Measurements from ENCODE around the gene DDN.

The DDN gene

DNA sequence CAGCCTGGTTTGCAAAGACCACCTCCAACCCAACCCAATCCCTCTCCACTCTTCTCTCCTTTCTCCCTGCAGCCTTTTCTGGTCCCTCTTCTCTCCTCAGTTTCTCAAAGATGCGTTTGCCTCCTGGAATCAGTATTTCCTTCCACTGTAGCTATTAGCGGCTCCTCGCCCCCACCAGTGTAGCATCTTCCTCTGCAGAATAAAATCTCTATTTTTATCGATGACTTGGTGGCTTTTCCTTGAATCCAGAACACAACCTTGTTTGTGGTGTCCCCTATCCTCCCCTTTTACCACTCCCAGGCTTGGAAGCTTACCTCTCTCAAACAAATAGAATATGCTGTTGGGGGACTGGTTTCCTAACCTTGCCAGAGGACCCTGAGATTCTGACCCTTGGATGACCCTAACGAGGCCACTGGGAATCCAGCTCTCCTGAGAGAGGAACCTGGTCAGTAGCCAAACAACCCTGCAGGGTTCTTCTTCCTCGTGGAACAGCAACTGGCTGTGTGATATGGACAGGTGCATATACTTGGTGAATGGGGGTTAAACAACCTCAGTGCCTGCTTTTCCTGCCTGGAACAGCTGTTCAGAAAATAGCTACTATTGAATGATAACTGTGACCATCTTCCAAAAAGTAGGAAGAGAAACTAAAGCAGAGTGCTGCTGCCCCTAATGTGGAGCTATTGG, 16.6 kb downstream of the DDN start:
- Histone ChIP-seq H3K27ac (no peak overlapping the region), H3K4me3 (no peak overlapping the region)
- TF ChIP-seq, protein P1, sequence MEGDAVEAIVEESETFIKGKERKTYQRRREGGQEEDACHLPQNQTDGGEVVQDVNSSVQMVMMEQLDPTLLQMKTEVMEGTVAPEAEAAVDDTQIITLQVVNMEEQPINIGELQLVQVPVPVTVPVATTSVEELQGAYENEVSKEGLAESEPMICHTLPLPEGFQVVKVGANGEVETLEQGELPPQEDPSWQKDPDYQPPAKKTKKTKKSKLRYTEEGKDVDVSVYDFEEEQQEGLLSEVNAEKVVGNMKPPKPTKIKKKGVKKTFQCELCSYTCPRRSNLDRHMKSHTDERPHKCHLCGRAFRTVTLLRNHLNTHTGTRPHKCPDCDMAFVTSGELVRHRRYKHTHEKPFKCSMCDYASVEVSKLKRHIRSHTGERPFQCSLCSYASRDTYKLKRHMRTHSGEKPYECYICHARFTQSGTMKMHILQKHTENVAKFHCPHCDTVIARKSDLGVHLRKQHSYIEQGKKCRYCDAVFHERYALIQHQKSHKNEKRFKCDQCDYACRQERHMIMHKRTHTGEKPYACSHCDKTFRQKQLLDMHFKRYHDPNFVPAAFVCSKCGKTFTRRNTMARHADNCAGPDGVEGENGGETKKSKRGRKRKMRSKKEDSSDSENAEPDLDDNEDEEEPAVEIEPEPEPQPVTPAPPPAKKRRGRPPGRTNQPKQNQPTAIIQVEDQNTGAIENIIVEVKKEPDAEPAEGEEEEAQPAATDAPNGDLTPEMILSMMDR (IDR thresholded peaks at IDR 0.05): no peak
- no peak for DNase-seq (ENCODE audit: low spot score)

DNA sequence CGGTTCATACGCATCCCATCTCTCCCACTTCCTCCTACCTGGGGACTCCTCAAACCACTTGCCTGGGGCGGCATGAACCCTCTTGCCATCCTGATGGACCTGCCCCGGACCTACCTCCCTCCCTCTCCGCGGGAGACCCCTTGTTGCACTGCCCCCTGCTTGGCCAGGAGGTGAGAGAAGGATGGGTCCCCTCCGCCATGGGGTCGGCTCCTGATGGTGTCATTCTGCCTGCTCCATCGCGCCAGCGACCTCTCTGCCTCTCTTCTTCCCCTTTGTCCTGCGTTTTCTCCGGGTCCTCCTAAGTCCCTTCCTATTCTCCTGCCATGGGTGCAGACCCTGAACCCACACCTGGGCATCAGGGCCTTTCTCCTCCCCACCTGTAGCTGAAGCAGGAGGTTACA, 17.4 kb downstream of the DDN start:
- TF ChIP-seq, protein P1 (IDR thresholded peaks at IDR 0.05): no peak
- H3K4me3 ChIP-seq: peak overlapping the region; percentile 59
- DNase-seq (ENCODE audit: low spot score): no peak
- H3K27ac ChIP-seq: no peak overlapping the region

DNA sequence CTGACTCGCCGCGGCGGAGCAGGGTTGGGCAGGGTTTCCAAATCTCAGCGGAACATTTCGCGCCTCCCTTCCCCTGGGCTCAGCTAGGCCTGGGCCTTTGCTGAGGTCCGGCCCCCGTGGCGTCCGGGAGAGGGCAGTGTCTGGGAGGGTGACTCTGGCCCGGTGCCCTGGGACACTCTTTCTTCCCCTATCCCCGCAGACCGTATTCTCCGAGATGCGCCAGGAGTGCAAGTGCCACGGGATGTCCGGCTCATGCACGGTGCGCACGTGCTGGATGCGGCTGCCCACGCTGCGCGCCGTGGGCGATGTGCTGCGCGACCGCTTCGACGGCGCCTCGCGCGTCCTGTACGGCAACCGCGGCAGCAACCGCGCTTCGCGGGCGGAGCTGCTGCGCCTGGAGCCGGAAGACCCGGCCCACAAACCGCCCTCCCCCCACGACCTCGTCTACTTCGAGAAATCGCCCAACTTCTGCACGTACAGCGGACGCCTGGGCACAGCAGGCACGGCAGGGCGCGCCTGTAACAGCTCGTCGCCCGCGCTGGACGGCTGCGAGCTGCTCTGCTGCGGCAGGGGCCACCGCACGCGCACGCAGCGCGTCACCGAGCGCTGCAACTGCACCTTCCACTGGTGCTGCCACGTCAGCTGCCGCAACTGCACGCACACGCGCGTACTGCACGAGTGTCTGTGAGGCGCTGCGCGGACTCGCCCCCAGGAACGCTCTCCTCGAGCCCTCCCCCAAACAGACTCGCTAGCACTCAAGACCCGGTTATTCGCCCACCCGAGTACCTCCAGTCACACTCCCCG, 18.0 kb downstream of the DDN start:
- no peak for DNase-seq (ENCODE audit: low spot score)
- peak overlapping the region; percentile 59 for H3K4me3 ChIP-seq
- no peak overlapping the region for H3K27ac ChIP-seq
- TF ChIP-seq, protein P1 (IDR thresholded peaks at IDR 0.05): no peak

DNA sequence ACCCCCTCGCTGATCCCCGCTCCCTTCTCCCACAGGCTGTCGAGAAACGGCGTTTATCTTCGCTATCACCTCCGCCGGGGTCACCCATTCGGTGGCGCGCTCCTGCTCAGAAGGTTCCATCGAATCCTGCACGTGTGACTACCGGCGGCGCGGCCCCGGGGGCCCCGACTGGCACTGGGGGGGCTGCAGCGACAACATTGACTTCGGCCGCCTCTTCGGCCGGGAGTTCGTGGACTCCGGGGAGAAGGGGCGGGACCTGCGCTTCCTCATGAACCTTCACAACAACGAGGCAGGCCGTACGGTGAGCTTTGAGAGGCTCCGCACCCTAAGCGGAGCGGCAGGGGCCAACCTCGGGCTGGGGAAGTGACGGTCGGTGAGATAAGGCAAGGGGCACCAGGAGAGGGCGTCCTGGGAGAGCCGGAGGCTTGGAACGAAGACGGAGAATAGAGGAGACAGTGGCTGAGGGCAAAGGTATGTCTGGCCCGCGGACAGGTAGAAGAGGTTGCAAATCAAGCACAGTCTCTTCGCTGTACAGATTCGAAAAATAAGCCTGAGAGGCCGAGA, 18.7 kb downstream of the DDN start:
- peak overlapping the region; percentile 59 for H3K4me3 ChIP-seq
- TF ChIP-seq, protein P1 (IDR thresholded peaks at IDR 0.05): no peak
- H3K27ac ChIP-seq: no peak overlapping the region
- no peak for DNase-seq (ENCODE audit: low spot score)

DNA sequence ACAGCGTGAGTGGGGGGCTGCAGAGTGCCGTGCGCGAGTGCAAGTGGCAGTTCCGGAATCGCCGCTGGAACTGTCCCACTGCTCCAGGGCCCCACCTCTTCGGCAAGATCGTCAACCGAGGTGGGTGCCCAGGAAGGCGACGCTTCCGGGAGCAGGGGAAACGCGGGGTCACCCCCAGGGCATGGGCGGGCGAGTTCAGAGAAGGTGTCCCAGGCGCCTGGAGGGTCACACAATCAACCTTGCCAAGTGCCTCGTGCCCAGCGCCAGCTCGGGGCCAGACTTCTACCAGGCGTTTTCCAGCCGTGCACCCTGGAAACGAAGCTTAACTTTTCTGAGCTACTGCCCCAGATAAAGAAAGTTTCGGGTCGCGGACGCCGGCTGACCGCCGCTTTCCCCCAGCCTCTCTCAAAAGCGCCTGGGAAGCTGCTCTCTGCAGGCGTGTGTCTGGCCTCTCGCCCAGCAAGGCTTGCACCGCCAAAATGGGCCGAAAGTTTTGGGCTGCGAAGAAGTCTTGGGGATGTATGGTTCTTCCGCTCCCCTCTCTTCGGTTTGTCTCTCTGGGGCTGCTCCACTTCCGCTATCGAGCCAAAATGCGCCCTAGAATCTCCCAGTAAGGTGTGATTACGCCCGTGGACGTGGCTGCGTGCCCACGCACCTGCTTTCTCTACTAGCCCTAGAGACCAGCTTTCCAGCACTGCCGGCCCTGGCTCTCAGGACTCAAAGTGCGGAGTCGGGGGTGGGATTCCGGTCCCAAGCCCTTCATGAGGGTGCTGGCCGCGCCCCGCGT, 19.4 kb downstream of the DDN start:
- H3K4me3 ChIP-seq: peak overlapping the region; percentile 59
- TF ChIP-seq, protein P1 (IDR thresholded peaks at IDR 0.05): no peak
- H3K27ac ChIP-seq: no peak overlapping the region
- DNase-seq (ENCODE audit: low spot score): no peak

DNA sequence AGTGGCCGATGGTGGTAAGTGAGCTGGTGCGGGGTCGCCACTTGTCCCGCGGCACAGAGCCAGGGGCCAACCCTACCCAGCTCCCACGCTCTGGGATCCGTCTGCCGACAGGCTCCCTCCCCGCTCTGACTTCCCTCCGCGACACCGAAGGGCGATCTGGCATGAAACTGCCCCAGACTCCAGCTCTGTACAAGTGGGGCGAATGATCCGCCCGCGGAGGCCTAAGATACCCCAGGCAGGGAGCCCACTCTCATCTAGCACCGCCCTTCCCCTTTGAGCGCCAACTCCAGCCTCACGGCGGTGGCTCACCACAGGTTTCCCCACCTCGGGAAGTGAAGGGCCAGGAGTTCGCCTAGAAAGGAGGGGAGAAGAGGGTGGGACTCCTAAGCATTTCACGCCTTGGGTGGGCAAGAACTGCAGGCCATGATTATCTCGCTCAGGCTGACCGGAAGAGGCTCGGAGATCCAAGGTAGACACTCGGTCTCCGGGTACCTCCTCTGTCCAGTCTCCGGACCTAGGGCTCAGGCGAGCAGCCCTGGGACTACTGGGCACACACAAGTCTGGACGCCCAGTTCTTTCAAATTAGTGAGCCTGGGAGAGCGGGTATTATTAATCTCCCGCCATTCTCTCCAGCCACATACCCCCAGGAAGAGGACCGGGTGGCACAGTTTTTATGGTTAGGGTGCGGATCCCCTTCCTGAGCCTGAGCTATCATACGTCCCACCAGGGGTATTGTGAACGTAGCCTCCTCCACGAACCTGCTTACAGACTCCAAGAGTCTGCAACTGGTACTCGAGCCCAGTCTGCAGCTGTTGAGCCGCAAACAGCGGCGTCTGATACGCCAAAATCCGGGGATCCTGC, 20.2 kb downstream of the DDN start:
- no peak overlapping the region for H3K27ac ChIP-seq

More for the DNA sequence above, 20.2 kb downstream of the DDN start:
- no peak for DNase-seq (ENCODE audit: low spot score)
- H3K4me3 ChIP-seq: peak overlapping the region; percentile 59
- TF ChIP-seq, protein P1 (IDR thresholded peaks at IDR 0.05): no peak
